ENCODE data around the gene NSUN3.
"Not testable (repeated sequence)": the region's sequence is repeated elsewhere in the genome, so short reads cannot be mapped to it uniquely, and the experiment has no call there.

NSUN3 gene

DNA sequence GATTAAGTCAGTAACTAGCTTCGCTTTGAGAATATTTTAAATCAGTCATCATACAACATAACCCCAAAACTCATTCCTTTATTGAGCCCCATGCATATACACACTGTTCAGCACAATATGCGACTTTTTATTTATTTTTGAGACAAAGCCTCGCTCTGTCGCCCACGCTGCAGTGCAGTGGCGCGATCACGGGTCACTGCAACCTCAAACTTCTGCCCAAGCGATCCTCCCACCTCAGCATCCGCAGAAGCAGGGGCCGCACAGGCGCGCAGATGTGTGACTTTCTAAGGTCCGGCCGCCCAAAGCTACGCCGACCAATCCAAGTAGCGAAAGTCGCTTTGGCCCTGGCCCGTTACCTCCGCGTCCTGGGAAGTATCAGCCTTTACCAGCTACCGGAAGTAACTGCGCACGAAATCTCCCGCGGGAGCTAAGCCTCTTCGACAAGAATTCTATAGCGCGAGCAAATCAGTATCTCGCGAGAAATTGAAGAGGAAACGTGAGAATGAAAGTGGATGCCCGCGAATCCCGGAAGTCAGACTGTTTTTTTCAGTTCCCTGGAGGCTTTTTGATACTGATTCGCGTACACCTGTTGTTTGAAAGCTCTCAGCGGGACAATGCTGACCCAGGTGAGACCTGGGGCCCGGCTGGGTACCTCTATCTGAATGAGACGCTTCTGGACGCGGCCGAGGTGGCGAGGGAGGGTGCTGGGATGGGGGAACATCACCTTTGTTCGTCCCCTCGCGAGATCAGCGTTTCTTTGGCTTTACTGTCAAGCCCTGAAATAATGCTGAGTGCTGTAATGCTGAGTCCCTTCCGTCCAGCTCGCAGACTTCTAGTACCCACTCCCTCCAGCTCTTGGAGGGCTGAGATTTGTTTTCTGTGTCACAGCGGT lies at the start of gene NSUN3, which contains the start of gene DHFR2:
Gene NSUN3 (plus strand): TSS at position 549 of the 892 bp plus-strand sequence. CDS start 66 bp downstream, at position 615.
Gene DHFR2 (minus strand): TSS at position 404 of the 892 bp plus-strand sequence. CDS start 1,405 bp downstream, outside the sequence.
- DNase-seq (ENCODE audit: low spot score), result peak; percentile 83

DNA sequence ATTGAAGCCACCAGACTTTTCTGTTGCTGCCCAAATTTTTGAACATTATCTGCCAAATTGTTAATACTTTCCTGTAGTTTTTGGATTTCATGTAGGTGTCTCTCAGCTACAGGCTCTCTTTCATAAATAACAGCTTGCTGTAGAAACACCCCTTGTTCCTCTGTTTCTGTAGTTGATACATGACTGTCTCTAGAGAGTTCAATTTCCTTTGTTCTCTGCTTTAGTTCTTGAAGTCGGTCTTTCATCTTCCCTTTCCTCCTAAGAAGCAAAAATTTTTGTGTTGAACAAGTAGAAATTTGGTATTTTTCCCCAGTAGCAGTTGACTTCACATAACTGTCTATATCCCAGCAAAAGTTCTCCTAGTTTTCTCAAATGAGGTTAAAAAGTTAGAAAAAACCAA lies 47.8 kb upstream of the NSUN3 start:
- no peak for DNase-seq (ENCODE audit: low spot score)

DNA sequence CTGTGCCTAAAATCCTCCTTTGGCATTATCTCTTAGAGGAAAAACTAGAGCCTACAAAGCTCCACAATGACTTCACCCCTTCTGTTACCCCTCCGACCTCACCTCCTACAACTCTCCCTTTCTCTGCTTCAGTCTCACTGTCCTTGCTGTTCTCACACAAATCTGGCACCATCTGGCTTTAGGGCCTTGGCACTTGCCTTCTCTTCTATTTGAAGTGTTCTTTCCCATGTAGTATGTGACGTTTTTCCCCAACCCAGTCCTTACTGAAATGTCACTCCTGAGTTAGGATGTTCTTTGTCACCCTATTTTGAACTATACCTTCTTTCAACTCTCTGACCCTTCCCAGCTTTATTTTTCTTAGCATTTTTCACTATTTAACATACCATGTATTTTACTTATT lies 43.2 kb upstream of the NSUN3 start:
- DNase-seq (ENCODE audit: low spot score), result no peak

DNA sequence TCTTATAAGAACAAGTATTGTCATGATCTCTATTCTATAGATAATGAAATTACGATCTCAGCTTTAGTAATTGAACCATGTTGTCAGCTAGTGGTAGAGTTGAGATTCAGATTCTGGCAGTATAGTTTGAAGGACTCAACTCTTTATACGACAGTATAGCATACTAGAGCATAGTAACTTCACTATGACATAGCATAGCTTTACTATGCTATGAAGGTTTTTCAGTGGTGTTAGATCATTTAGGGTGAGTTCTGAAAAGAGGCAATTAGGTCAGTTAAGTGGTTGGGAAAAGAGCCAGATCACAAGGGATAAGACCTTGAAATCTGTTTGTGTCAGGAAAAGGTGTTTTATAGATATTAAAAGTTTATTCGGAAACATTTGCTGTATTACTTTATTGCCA lies 42.6 kb upstream of the NSUN3 start:
- no peak for DNase-seq (ENCODE audit: low spot score)

DNA sequence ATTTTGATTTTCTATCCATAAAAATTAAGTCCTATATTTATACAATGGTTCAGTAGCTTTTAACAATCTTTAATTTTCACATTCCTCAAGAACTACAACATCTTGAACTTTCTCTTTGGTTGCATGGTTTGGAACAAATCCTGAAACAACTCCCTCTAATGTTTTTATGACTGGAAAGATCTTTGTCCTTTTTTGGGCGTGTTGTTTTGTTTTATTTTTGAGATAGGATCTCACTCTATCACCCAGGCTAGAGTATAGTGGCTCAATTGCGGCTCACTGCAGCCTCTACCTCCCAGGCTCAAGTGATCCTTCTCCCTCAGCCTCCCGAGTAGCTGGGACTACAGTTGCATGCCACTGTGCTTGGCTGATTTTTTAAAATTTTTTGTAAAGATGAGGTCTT lies 38.5 kb upstream of the NSUN3 start:
- DNase-seq (ENCODE audit: low spot score), result no peak

DNA sequence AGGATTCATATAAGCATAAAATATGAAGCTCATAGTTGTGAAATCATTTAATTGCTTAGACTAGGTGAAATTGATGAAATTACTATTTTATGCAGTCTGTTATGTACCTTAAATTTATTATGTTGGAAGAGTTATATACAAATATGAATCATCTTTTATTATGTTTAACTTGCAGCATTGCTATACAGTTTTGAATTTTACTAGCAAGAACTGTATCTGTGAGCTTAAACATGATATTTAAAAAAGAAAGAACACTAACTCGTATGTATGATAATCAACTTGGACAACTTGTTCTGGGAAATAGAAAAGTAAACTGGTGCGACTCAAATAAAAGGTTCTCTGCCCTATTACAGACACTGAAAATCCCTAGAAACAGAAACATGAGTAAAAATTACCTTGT lies 36.2 kb upstream of the NSUN3 start:
- no peak for DNase-seq (ENCODE audit: low spot score)

DNA sequence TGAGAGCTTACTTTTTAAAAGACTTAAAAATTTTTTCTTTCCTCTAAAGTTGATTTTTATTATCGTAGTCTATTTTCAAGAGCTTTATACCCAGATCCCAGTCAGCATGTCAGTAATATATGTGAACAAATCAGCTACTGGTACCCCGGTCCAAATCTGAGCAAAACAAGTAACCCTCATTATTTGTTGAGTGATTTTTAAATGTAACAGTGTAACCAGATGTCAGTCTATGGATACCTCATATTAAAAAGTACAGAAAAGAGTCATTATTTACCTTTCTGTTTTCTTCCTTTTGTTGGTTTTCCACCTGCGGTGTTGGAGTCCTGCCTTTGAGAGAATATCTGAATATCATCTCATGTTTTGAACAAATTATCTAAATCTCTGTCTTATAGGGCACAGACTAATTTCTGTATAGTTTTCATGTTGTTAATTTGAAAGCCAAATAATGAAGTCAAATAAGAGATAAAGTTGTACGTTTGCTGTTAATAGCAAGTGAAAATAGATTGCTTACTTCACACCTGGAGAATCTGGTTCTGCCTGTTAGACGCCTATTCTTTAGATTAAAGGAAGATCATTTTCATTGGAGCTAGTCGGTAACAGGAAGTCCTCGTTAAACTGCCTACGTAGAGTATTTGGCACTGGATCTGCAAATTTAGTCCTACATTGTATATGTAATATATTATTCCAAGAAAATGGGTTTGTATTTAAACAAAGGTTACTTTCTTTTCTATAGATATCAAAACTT lies 34.6 kb upstream of the NSUN3 start, which contains the start of gene STX19:
Gene STX19 (minus strand): TSS at position 505 of the 745 bp plus-strand sequence. CDS start 13,328 bp downstream, outside the sequence.
- DNase-seq (ENCODE audit: low spot score), result peak; percentile 18

DNA sequence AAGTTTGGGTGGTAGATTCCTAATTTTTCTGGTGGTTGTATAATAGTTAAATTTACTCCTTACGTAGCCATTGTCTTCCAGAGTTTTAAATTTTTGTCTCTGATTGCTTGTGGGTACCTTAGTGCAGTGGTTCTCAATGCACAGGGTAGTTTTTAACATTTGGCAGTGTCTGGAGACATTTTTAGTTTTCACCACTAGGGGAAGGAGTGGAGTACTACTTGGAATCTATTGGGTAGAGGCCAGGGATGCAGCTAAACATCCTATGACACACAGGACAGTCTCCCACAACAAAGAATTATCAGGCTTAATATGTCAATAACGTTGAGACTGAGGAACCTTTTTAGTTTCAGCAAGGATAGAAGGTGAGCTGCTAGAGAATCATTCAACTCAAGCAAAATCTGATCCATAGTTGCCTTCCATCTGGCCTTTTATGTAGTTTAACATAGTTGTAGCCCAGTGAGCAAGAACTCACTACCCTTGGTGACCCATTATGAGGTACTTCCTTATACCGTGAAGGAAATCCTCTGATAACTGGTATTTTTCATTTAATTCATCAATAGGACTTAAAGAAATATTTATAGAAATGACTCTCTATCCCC lies 25.9 kb upstream of the NSUN3 start:
- DNase-seq (ENCODE audit: low spot score), result peak; percentile 32

DNA sequence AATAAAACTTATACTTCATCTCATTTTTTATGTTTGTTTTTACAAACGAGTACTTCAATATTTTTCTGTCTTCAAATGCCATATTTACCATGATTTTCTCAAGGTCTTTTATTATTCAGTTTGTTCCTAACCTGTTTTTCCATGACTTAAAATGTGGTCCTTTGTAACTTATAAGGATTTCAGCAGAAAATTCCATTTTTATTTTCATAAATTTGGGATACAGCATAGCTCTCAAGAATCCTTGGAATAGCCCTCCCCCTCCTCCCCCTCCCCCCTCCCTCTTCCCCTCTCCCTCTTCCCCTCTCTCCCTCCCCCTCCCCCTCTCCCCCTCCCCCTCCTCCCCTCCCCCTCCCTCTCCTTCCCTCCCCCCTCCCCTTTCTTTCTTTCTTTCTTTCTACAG lies 19.6 kb upstream of the NSUN3 start:
- no peak for DNase-seq (ENCODE audit: low spot score)

DNA sequence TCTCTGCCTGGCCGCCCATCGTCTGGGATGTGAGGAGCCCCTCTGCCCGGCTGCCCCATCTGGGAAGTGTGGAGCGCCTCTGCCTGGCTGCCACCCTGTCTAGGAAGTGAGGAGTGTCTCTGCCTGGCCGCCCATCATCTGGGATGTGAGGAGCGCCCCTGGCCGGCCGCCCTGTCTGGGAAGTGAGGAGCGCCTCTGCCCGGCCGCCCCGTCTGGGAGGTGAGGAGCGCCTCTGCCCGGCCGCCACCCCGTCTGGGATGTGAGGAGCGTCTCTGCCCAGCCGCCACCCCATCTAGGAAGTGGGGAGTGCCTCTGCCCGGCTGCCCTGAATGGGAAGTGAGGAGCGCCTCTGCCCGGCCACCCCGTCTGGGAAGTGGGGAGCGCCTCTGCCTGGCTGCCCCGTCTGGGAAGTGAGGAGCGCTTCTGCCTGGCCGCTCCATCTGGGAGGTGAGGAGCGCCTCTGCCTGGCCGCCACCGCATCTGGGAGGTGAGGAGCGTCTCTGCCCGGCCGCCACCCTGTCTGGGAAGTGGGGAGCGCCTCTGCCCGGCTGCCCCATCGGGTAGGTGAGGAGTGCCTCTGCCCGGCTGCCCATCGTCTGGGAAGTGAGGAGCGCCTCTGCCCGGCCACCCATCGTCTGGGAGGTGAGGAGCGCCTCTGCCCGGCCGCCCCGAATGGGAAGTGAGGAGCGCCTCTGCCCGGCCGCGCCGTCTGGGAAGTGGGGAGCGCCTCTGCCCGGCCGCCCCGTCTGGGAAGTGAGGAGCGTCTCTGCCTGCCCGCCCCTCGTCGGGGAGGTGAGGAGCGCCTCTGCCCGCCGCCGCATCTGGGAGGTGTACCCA lies 18.5 kb upstream of the NSUN3 start:
- DNase-seq (ENCODE audit: low spot score), result not testable (repeated sequence)

DNA sequence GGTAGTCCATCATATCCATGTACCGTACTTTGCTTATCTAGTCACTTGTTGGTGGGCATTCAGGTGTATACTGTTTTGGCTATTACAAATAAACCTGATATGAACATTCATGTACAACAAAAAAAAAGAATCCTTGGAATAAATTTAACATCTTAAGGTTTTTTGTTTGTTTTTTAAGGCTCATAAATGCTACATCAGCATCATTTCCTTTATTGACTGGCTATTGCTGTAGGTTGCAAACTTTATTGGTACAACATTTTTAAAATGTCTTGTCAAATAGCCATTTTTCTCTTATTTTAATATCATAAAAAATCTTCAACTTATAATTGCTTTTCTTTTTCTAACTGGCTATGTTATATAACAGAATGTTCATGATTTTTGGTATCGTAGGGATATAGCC lies 16.3 kb upstream of the NSUN3 start:
- DNase-seq (ENCODE audit: low spot score), result no peak

DNA sequence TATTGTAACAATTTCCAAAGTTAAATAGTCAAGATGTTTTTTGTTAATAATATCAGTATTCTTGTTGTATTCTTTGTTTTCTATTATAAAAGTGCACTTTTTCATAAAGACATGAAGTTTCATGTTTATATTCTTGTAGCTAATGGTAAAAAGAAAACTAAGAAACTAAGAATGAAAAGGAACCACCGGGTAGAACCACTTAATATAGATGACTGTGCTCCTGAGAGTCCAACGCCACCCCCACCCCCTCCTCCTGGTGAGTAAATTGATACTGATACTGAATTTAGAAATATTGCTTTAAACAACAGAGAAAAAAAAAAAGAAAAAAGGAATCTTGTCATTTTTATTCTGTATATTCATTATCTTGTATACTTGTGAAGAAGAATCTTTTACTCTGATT lies 13.6 kb upstream of the NSUN3 start:
- no peak for DNase-seq (ENCODE audit: low spot score)

DNA sequence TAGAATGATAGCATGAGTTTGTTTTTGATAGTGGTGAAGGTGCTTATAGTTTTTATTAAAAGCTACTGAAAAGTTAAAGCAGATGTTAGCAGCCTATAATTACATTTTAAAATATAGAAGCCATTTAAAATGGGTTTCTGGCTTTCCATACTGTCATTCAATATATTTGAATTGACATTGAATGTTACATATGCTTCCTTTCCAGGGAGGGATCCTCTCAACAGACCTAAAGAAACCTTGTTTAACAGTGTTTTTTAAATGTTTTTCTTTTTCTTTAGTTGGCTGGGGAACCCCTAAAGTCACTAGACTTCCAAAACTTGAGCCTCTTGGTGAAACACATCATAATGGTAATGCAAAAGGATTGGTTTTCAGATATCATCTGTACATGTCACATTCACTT lies 12.3 kb upstream of the NSUN3 start:
- DNase-seq (ENCODE audit: low spot score), result no peak

DNA sequence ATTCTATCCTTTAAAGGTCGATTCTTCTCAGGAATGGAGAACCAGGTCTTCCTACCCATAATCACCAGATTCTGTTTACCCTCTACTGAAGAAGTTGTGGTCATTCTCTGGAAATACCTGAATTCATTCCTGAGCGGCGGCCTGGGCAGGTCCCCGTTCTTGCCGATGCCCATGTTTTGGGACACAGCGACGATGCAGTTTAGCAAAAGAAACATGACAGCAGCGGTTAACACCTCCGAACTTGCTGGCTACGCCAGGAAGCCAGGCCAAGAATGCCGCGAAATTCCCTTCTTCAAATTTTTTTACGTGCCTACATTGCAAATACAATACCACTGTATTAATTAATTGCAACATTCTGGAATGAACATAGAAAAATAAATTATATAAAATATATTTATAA lies 1.6 kb upstream of the NSUN3 start:
- no peak for DNase-seq (ENCODE audit: low spot score)

DNA sequence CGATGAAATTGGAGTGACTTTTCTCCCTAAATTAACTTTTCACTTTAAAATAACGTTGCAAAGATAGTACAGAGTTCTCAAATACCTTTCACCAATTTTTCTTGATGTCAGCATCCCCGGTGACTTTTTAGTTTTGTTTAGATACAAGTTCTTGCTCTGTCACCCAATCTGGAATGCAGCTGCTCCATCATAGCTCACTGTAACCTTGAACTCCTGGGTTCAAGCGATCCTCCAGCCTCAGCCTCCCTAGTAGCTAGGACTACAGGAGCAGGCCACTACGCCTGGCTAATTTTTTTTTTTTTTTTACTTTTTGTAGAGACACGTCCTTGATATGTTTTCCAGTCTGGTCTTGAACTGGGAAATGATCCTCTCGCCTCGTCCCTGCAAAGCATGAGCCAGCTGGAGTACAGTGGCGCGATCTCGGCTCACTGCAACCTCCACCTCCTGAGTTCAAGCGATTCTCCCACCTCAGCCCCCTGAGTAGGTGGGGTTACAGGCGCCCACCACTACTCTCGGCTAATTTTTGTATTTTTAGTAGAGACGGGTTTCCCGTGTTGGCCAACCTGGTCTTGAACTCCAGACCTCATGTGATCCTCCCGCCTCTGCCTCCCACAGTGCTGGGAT lies 747 bp downstream of the NSUN3 start:
- no peak for DNase-seq (ENCODE audit: low spot score)

DNA sequence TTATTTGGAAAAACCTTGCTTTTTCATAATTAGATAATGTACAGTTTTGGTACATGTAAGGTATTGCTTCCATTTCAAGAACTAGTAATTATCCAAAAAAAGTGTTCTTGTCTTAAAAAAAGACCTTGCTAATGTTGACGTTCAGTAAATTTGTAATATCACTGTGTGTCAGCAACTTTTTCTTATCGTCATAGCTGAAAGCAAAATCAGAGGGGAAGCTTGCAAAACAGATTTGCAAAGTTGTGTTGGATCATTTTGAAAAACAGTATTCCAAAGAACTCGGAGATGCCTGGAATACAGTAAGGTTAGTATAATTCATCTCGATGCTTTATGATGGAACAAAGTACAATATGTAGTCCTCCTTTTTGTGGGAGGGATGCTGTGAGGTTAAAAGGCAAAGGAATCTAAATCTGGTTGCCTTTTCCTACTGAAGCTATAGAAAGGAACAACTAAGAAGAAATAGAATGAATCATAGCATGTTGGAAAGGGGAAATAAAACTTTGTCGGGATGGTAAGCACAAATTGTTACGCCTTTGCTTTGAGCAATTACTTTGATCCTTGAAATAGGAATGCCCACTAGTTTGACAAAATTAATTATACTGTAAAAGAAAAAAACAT lies 1.5 kb downstream of the NSUN3 start:
- DNase-seq (ENCODE audit: low spot score), result no peak

DNA sequence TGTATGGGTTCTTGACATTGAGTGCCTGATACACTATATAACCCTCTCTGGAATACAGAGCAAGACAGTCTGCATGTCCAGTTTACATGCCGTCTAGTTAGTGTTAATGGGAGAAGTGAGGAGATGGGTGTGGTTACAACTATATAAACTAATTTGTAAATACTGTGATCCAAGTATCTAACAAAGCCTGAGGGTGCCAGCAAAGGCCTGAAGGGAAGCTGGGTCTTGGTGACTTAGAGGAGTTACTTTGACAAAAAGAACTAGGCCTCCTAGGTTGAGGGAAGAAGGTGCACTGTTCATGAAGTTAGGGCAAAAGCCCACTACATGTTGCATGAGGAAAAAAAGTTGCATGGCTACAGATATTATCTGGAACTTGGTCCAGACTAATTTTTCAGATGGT lies 2.3 kb downstream of the NSUN3 start:
- DNase-seq (ENCODE audit: low spot score), result no peak

DNA sequence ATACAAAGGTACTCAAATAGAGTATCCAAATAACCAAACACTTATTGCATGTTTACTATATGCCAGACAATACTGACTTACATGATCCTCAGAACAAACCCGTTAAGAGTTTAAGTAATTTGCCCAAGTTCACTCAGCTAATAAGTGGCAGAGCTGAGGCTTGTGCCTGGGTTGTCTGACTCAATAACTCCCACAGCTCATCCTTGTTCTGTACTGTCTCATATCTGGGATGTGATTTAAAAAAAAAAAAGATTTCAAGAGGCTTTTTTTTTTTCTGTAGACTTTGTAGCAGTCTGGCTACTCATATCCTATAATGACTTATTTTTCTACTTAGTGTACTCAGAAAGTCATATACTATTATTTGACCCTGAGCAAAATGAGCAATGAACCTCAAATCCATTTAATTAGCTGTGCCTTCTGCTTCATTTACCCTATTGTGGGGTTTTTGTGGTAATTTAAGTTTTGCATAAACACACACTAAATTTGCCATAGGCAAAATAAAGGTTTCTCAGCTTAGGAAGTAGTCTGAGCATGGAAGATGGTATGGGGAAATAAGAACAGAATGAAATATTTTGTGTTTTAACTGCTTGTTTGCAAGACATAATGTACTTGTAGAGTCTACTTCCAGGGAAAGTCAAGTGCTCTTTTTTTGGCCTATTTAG lies 3.1 kb downstream of the NSUN3 start:
- no peak for DNase-seq (ENCODE audit: low spot score)

DNA sequence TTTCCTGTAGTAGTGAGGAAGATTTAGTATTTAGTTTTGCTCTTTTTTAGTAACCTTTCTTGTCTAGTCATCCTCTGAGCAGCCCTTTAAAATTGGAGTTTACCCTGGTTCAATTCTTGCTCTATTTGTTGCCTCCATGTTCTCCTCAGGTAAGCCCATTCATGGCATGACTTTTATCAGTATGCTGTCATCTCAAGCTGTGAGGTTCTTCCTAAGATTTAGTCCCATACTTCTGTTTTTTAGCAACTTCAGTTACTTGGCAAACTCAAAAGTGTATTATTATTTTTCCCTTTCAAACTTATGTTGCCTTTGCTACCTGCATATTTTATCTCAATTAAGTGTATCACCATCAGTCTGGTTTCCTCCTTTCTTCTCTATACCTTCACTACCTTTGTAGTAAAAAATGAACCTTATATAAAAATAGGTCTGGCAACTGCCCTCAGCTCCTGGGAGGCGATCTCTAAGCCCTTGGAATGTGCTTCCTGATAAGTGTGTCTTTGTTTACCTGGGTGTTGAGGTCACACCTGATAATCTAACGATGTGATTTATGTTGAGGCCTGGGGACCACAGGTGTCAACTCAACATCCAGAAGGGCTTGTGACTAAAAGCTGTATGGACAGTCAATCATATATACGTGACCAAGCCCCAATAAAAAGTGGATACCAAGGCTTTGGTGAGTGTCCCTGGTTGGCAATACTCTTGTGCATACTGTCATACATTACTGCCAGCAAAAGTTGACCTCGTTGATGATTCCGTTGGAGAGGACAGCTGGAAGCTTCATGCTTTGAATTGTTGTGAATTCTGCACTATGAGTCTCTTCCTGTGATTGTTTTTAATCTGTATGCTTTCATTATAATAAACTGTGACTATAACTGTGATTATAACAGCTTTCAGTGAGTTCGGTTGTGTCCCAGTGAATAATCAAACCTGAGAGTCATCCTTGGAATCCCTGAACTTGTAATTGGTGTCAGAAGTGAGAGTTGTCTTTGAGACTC lies 3.9 kb downstream of the NSUN3 start:
- DNase-seq (ENCODE audit: low spot score), result no peak

Data from iPS-NIHi11 (cell line).